ENCODE data around the gene TAS2R9.
A peak's percentile ranks its signal among the peaks of the same experiment; 100 is the strongest.

The TAS2R9 gene

GRCh38 chr12:10771132-10771733, 38.7 kb downstream of the TAS2R9 start:
- no peak for DNase-seq
- H3K79me2 ChIP-seq (ENCODE audit: low read length), result no peaks in the 10 kb centered on the region
- no peak overlapping the region for H2AFZ ChIP-seq (ENCODE audit: low read length)
- H3K4me3 ChIP-seq (ENCODE audit: low read length), result no peak overlapping the region
- no peak overlapping the region for H3K9ac ChIP-seq (ENCODE audit: low read length)
- H3F3A ChIP-seq (ENCODE audit: insufficient read depth, low read length), result no peaks in the 10 kb centered on the region
- no peaks in the 10 kb centered on the region for H3K36me3 ChIP-seq (replicated peaks; ENCODE audit: insufficient read depth, low read length)
- TF ChIP-seq CTCF (IDR thresholded peaks at IDR 0.05; ENCODE audit: low read length) (peak; percentile 46), EZH2phosphoT487 (IDR thresholded peaks at IDR 0.05; ENCODE audit: low read length) (no peak), EZH2 (optimal IDR thresholded peaks at IDR 0.05; ENCODE audit: low read depth, low read length) (no peak)
- no peaks in the 10 kb centered on the region for H3K9me3 ChIP-seq (replicated peaks; ENCODE audit: insufficient read depth, low read length)
- no peaks in the 10 kb centered on the region for H3K4me1 ChIP-seq (ENCODE audit: low read length)
- H3K27ac ChIP-seq (ENCODE audit: low read length), result no peak overlapping the region
- H3K9me2 ChIP-seq (replicated peaks; ENCODE audit: insufficient read depth, low read length), result no peaks in the 10 kb centered on the region
- H4K20me1 ChIP-seq (ENCODE audit: insufficient read depth, low read length), result no peaks in the 10 kb centered on the region
- no peak overlapping the region for H3K4me2 ChIP-seq (ENCODE audit: low read depth, low read length)
- H3K27me3 ChIP-seq (replicated peaks; ENCODE audit: insufficient read depth, low read length), result no peaks in the 10 kb centered on the region

- Histone ChIP-seq H3K36me3 (replicated peaks; ENCODE audit: insufficient read depth, low read length) (no peaks in the 10 kb centered on the region), H3K9me2 (replicated peaks; ENCODE audit: insufficient read depth, low read length) (no peaks in the 10 kb centered on the region), H2AFZ (ENCODE audit: low read length) (no peak overlapping the region), H3K79me2 (ENCODE audit: low read length) (no peaks in the 10 kb centered on the region), H3K27ac (ENCODE audit: low read length) (no peak overlapping the region), H3K4me1 (ENCODE audit: low read length) (no peaks in the 10 kb centered on the region), H3F3A (ENCODE audit: insufficient read depth, low read length) (no peaks in the 10 kb centered on the region), H3K27me3 (replicated peaks; ENCODE audit: insufficient read depth, low read length) (no peaks in the 10 kb centered on the region), H3K4me3 (ENCODE audit: low read length) (no peak overlapping the region), H3K9me3 (replicated peaks; ENCODE audit: insufficient read depth, low read length) (no peaks in the 10 kb centered on the region), H3K4me2 (ENCODE audit: low read depth, low read length) (no peak overlapping the region), H4K20me1 (ENCODE audit: insufficient read depth, low read length) (no peaks in the 10 kb centered on the region), H3K9ac (ENCODE audit: low read length) (no peak overlapping the region)
- TF ChIP-seq EZH2phosphoT487 (IDR thresholded peaks at IDR 0.05; ENCODE audit: low read length), result no peak
- no peak for TF ChIP-seq CTCF (IDR thresholded peaks at IDR 0.05; ENCODE audit: low read length)
- no peak for TF ChIP-seq EZH2 (optimal IDR thresholded peaks at IDR 0.05; ENCODE audit: low read depth, low read length)
- no peak for DNase-seq
Measured at GRCh38 chr12:10759657-10760056, 50.3 kb downstream of the TAS2R9 start.

Measured in MM.1S (cell line).